ENCODE results near the gene CEP89.
"Not testable (repeated sequence)": the region's sequence is repeated elsewhere in the genome, so short reads cannot be mapped to it uniquely, and the experiment has no call there.

The CEP89 gene

GRCh38 chr19:32876919-32877285, 94.9 kb downstream of the CEP89 start:
- Histone ChIP-seq H3K4me1 (ENCODE audit: insufficient read depth, low read length) (no peaks in the 10 kb centered on the region), H3K36me3 (ENCODE audit: insufficient read depth, low read length) (no peaks in the 10 kb centered on the region; the same call in 1 of the 2 replicates), H3K9me3 (ENCODE audit: control insufficient read depth, insufficient read depth, low read length) (no peaks in the 10 kb centered on the region), H3K9ac (ENCODE audit: low read depth, low read length) (no peak overlapping the region)

GRCh38 chr19:32876236-32876918, 95.4 kb downstream of the CEP89 start:
- Histone ChIP-seq H3K9ac (ENCODE audit: low read depth, low read length) (no peak overlapping the region), H3K4me1 (ENCODE audit: insufficient read depth, low read length) (no peaks in the 10 kb centered on the region), H3K9me3 (ENCODE audit: control insufficient read depth, insufficient read depth, low read length) (no peaks in the 10 kb centered on the region), H3K36me3 (ENCODE audit: insufficient read depth, low read length) (no peaks in the 10 kb centered on the region; the same call in 1 of the 2 replicates)

- 0 out of 2 replicates have a peak, but pooled peaks cover under 1% of the 10 kb centered on the region for H3K4me1 ChIP-seq (ENCODE audit: insufficient read depth, low read length)
- H3K36me3 ChIP-seq (ENCODE audit: insufficient read depth, low read length): no peaks in the 10 kb centered on the region; the same call in 1 of the 2 replicates
- no peaks in the 10 kb centered on the region for H3K9me3 ChIP-seq (ENCODE audit: control insufficient read depth, insufficient read depth, low read length)
- no peak overlapping the region for H3K9ac ChIP-seq (ENCODE audit: low read depth, low read length)
Observed at GRCh38 chr19:32875428-32875827, 96.3 kb downstream of the CEP89 start.

GRCh38 chr19:32874605-32875004, 97.2 kb downstream of the CEP89 start:
- Histone ChIP-seq H3K36me3 (ENCODE audit: insufficient read depth, low read length) (no peaks in the 10 kb centered on the region; the same call in 1 of the 2 replicates), H3K4me1 (ENCODE audit: insufficient read depth, low read length) (peaks cover 6% of the 10 kb centered on the region; the same call in 1 of the 2 replicates), H3K9ac (ENCODE audit: low read depth, low read length) (no peak overlapping the region), H3K9me3 (ENCODE audit: control insufficient read depth, insufficient read depth, low read length) (no peaks in the 10 kb centered on the region)

- no peak overlapping the region for H3K9ac ChIP-seq (ENCODE audit: low read depth, low read length)
- no peaks in the 10 kb centered on the region for H3K9me3 ChIP-seq (ENCODE audit: control insufficient read depth, insufficient read depth, low read length)
- peaks cover 6% of the 10 kb centered on the region; the same call in 1 of the 2 replicates for H3K4me1 ChIP-seq (ENCODE audit: insufficient read depth, low read length)
- H3K36me3 ChIP-seq (ENCODE audit: insufficient read depth, low read length): no peaks in the 10 kb centered on the region; the same call in 1 of the 2 replicates
Observed at GRCh38 chr19:32873247-32873959, 98.4 kb downstream of the CEP89 start.

GRCh38 chr19:32872391-32872790, 99.4 kb downstream of the CEP89 start:
- Histone ChIP-seq H3K9me3 (ENCODE audit: control insufficient read depth, insufficient read depth, low read length) (no peaks in the 10 kb centered on the region), H3K36me3 (ENCODE audit: insufficient read depth, low read length) (no peaks in the 10 kb centered on the region; the same call in 1 of the 2 replicates), H3K9ac (ENCODE audit: low read depth, low read length) (no peak overlapping the region), H3K4me1 (ENCODE audit: insufficient read depth, low read length) (peaks cover 6% of the 10 kb centered on the region; the same call in 1 of the 2 replicates)

- H3K4me1 ChIP-seq (ENCODE audit: insufficient read depth, low read length): peaks cover 6% of the 10 kb centered on the region; the same call in 1 of the 2 replicates
- H3K9me3 ChIP-seq (ENCODE audit: control insufficient read depth, insufficient read depth, low read length): no peaks in the 10 kb centered on the region
- no peaks in the 10 kb centered on the region; the same call in 1 of the 2 replicates for H3K36me3 ChIP-seq (ENCODE audit: insufficient read depth, low read length)
- no peak overlapping the region for H3K9ac ChIP-seq (ENCODE audit: low read depth, low read length)
Observed at GRCh38 chr19:32870981-32871451, 100.7 kb downstream of the CEP89 start.

GRCh38 chr19:32869966-32870573, 101.7 kb downstream of the CEP89 start:
- H3K9ac ChIP-seq (ENCODE audit: low read depth, low read length): no peak overlapping the region
- no peaks in the 10 kb centered on the region for H3K9me3 ChIP-seq (ENCODE audit: control insufficient read depth, insufficient read depth, low read length)
- no peaks in the 10 kb centered on the region; the same call in 1 of the 2 replicates for H3K36me3 ChIP-seq (ENCODE audit: insufficient read depth, low read length)
- H3K4me1 ChIP-seq (ENCODE audit: insufficient read depth, low read length): peaks cover 6% of the 10 kb centered on the region; the same call in 1 of the 2 replicates

- no peaks in the 10 kb centered on the region; the same call in 1 of the 2 replicates for H3K36me3 ChIP-seq (ENCODE audit: insufficient read depth, low read length)
- H3K9ac ChIP-seq (ENCODE audit: low read depth, low read length): no peak within 1 kb of the TSS
- H3K4me1 ChIP-seq (ENCODE audit: insufficient read depth, low read length): peaks cover 6% of the 10 kb centered on the region; the same call in 1 of the 2 replicates
- no peaks in the 10 kb centered on the region for H3K9me3 ChIP-seq (ENCODE audit: control insufficient read depth, insufficient read depth, low read length)
Observed at GRCh38 chr19:32869369-32869965, 102.3 kb downstream of the CEP89 start, which contains the start of gene SLC7A9. SLC7A9 (minus strand) TSS chr19:32869767; CDS start chr19:32868534, 1,233 bp downstream.

GRCh38 chr19:32868206-32868950, 103.4 kb downstream of the CEP89 start:
- Histone ChIP-seq H3K36me3 (ENCODE audit: insufficient read depth, low read length) (no peaks in the 10 kb centered on the region), H3K9ac (ENCODE audit: low read depth, low read length) (no peak overlapping the region), H3K4me1 (ENCODE audit: insufficient read depth, low read length) (peaks cover 6% of the 10 kb centered on the region; the same call in 1 of the 2 replicates), H3K9me3 (ENCODE audit: control insufficient read depth, insufficient read depth, low read length) (no peaks in the 10 kb centered on the region)

GRCh38 chr19:32867436-32867835, 104.3 kb downstream of the CEP89 start:
- H3K9me3 ChIP-seq (ENCODE audit: control insufficient read depth, insufficient read depth, low read length); H3K36me3 ChIP-seq (ENCODE audit: insufficient read depth, low read length); H3K4me1 ChIP-seq (ENCODE audit: insufficient read depth, low read length); H3K9ac ChIP-seq (ENCODE audit: low read depth, low read length): not testable (repeated sequence)

GRCh38 chr19:32866564-32867265, 105.0 kb downstream of the CEP89 start:
- H3K36me3 ChIP-seq (ENCODE audit: insufficient read depth, low read length): no peaks in the 10 kb centered on the region
- no peak overlapping the region for H3K9ac ChIP-seq (ENCODE audit: low read depth, low read length)
- peaks cover 6% of the 10 kb centered on the region; the same call in 1 of the 2 replicates for H3K4me1 ChIP-seq (ENCODE audit: insufficient read depth, low read length)
- H3K9me3 ChIP-seq (ENCODE audit: control insufficient read depth, insufficient read depth, low read length): no peaks in the 10 kb centered on the region

GRCh38 chr19:32866061-32866460, 105.7 kb downstream of the CEP89 start:
- no peaks in the 10 kb centered on the region for H3K9me3 ChIP-seq (ENCODE audit: control insufficient read depth, insufficient read depth, low read length)
- H3K9ac ChIP-seq (ENCODE audit: low read depth, low read length): no peak overlapping the region
- H3K4me1 ChIP-seq (ENCODE audit: insufficient read depth, low read length): peaks cover 6% of the 10 kb centered on the region; the same call in 1 of the 2 replicates
- no peaks in the 10 kb centered on the region for H3K36me3 ChIP-seq (ENCODE audit: insufficient read depth, low read length)
